Measurements from ENCODE around the gene C19orf85.
A peak's percentile ranks its signal among the peaks of the same experiment; 100 is the strongest.

Gene C19orf85

GRCh38 chr19:55477905-55478304 lies 13.4 kb upstream of the C19orf85 start:
- DNase-seq (ENCODE audit: low spot score) = no peak

- DNase-seq (ENCODE audit: low spot score) = peak; percentile 95
Observed at GRCh38 chr19:55476100-55476775, 11.7 kb upstream of the C19orf85 start, which contains the start of gene ZNF628. Gene ZNF628 (plus strand): TSS chr19:55476617. CDS start chr19:55479911, 3,294 bp downstream.

GRCh38 chr19:55474269-55475265 lies 10.0 kb upstream of the C19orf85 start:
- DNase-seq (ENCODE audit: low spot score) = peak; percentile 54

GRCh38 chr19:55473225-55474012 lies 8.9 kb upstream of the C19orf85 start:
- DNase-seq (ENCODE audit: low spot score) = peak; percentile 13

- peak; percentile 92 for DNase-seq (ENCODE audit: low spot score)
Observed at GRCh38 chr19:55472463-55472862, 7.9 kb upstream of the C19orf85 start.

GRCh38 chr19:55471266-55471665 lies 6.7 kb upstream of the C19orf85 start:
- peak; percentile 54 for DNase-seq (ENCODE audit: low spot score)

GRCh38 chr19:55468054-55468393 lies 3.5 kb upstream of the C19orf85 start:
- DNase-seq (ENCODE audit: low spot score) = no peak

- DNase-seq (ENCODE audit: low spot score) = peak; percentile 62
Observed at GRCh38 chr19:55467236-55468053, 2.9 kb upstream of the C19orf85 start.

- DNase-seq (ENCODE audit: low spot score) = no peak
Observed at GRCh38 chr19:55466241-55466614, 1.7 kb upstream of the C19orf85 start.

GRCh38 chr19:55465460-55466240 lies 1.1 kb upstream of the C19orf85 start:
- no peak for DNase-seq (ENCODE audit: low spot score)

- no peak for DNase-seq (ENCODE audit: low spot score)
Observed at GRCh38 chr19:55464039-55464661, 401 bp downstream of the C19orf85 start.

GRCh38 chr19:55463583-55464031 lies 944 bp downstream of the C19orf85 start:
- no peak for DNase-seq (ENCODE audit: low spot score)

- no peak for DNase-seq (ENCODE audit: low spot score)
Observed at GRCh38 chr19:55462722-55463121, 1.8 kb downstream of the C19orf85 start.

- DNase-seq (ENCODE audit: low spot score) = peak; percentile 42
Observed at GRCh38 chr19:55461974-55462626, 2.5 kb downstream of the C19orf85 start.

GRCh38 chr19:55461259-55461973 lies 3.1 kb downstream of the C19orf85 start, which contains the start of gene ISOC2:
Gene ISOC2 (minus strand): TSS chr19:55461642. CDS start chr19:55456486, 5,156 bp downstream.
- peak; percentile 99 for DNase-seq (ENCODE audit: low spot score)

- DNase-seq (ENCODE audit: low spot score) = peak; percentile 58
Observed at GRCh38 chr19:55460670-55461258, 3.8 kb downstream of the C19orf85 start.

GRCh38 chr19:55459950-55460657 lies 4.4 kb downstream of the C19orf85 start:
- no peak for DNase-seq (ENCODE audit: low spot score)

- no peak for DNase-seq (ENCODE audit: low spot score)
Observed at GRCh38 chr19:55459551-55459949, 5.0 kb downstream of the C19orf85 start.

Measured in LoVo (cell line).